ENCODE data around the gene SEMA6A. TPM values are rescaled to one million over a fixed set of nuclear protein-coding genes. Genes with fewer than 3 reads are reported as not detected.

Gene SEMA6A
- total and polyA plus RNA-seq, 10 donors = 0.88 to 78.6 (median 30.4) TPM

DNA sequence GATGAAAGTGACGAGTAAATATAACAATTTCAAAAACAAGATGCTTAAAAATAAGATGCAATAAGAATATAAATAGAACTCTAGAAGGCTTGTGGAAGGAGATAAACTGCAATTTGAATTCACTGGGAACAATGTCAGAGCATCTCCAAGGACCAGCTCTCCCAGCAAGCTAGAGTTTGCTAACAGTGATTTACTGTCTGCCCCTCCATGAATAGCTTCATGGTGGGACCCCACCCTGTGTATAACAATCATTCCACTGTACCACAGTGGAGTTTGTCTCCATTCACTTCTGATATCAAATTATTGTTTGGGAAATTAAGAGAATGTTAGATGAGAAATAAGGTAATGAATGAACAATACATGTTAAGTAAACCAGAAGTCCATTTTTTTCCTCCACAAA, 7.3 kb upstream of the SEMA6A start:
- Histone ChIP-seq H3K27me3 (replicated peaks in 1 of 7) (peaks cover 0 to 29% (median 0%) of the 10 kb centered on the region in 7 donors), H3K4me1 (peaks cover 0 to 4% (median 0%) of the 10 kb centered on the region in 6 donors), H3K4me3 (no peak overlapping the region), H3K27ac (no peak overlapping the region), H3K9me3 (no peaks in the 10 kb centered on the region), H3K36me3 (no peaks in the 10 kb centered on the region)
- TF ChIP-seq POLR2A (IDR thresholded peaks at IDR 0.05) = no peak
- TF ChIP-seq, protein P1, sequence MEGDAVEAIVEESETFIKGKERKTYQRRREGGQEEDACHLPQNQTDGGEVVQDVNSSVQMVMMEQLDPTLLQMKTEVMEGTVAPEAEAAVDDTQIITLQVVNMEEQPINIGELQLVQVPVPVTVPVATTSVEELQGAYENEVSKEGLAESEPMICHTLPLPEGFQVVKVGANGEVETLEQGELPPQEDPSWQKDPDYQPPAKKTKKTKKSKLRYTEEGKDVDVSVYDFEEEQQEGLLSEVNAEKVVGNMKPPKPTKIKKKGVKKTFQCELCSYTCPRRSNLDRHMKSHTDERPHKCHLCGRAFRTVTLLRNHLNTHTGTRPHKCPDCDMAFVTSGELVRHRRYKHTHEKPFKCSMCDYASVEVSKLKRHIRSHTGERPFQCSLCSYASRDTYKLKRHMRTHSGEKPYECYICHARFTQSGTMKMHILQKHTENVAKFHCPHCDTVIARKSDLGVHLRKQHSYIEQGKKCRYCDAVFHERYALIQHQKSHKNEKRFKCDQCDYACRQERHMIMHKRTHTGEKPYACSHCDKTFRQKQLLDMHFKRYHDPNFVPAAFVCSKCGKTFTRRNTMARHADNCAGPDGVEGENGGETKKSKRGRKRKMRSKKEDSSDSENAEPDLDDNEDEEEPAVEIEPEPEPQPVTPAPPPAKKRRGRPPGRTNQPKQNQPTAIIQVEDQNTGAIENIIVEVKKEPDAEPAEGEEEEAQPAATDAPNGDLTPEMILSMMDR (IDR thresholded peaks at IDR 0.05 in 8 of 11, conservative IDR thresholded peaks at IDR 0.05 in 3 of 11) = no peak
- DNase-seq = no peak
- 32 to 83% (median 82%) methylated on average over 1 of the region's 1 CpG for WGBS, 5 donors
- intact Hi-C loops (cut with DNase I; ENCODE audit: low total_unique reads) = loop anchor here (10.0 kb wide), 1 partner anchor 373 kb away; no protein-coding TSS in a partner anchor

DNA sequence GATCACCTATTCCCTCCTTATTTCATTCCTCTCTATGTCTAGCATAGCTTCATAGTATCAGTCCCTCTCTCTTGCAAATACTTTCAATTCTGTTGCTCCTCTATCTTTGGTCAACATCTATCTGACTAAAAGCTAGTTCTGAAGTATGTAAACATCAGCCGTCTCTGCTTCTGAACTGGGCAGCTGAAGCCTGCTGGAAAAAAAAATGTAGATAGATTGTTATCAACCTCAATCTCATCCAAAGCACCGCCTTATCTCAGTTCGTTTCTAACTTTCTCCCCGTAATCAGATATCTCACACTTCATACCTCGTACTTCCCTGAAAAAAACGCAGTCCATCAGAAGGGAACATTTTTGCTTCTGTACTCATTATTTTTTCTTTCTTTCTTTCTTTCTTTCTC, 4.5 kb upstream of the SEMA6A start:
- no peaks in the 10 kb centered on the region for H3K36me3 ChIP-seq
- TF ChIP-seq, protein P1 (IDR thresholded peaks at IDR 0.05 in 8 of 11, conservative IDR thresholded peaks at IDR 0.05 in 3 of 11) = no peak
- TF ChIP-seq POLR2A (IDR thresholded peaks at IDR 0.05) = no peak
- no peak for TF ChIP-seq POLR2AphosphoS5 (IDR thresholded peaks at IDR 0.05)
- H3K9me3 ChIP-seq = no peaks in the 10 kb centered on the region
- H3K27ac ChIP-seq = no peak overlapping the region
- intact Hi-C loops (cut with DNase I; ENCODE audit: low total_unique reads) = no loop called here
- WGBS, 5 donors = 78 to 89% (median 80%) methylated on average over 6 of the region's 6 CpGs
- H3K4me3 ChIP-seq = no peak overlapping the region
- H3K4me1 ChIP-seq = peaks cover 11 to 31% (median 25%) of the 10 kb centered on the region in 6 donors
- no peak for DNase-seq
- peaks cover 0 to 47% (median 18%) of the 10 kb centered on the region in 7 donors for H3K27me3 ChIP-seq (replicated peaks in 1 of 7)

DNA sequence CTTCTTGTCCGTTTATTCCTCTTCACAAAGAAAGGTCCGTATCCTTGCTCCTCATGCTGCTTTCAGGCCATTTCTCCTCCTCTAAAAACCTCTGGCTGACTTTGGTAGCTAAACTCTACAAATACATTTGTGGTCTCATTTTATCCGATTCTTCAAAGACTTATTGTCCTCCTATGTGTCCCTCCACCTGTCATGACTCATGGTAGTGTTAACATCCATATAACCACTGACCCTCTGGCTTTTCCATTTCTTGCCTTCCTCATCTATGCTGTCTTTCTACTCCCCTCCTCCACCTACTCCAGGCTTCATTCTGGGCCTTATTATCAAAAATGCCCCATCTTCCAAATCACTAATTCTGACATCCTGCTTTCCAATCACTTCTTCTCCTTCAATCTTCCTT, 4.1 kb upstream of the SEMA6A start:
- Histone ChIP-seq H3K36me3 (no peaks in the 10 kb centered on the region), H3K4me3 (no peak overlapping the region), H3K27me3 (replicated peaks in 1 of 7) (peaks cover 0 to 51% (median 23%) of the 10 kb centered on the region in 7 donors), H3K9me3 (no peaks in the 10 kb centered on the region), H3K27ac (no peak overlapping the region), H3K4me1 (peaks cover 11 to 36% (median 29%) of the 10 kb centered on the region in 6 donors)
- intact Hi-C loops (cut with DNase I; ENCODE audit: low total_unique reads) = no loop called here
- WGBS, 5 donors = 90 to 97% (median 97%) methylated on average over 3 of the region's 3 CpGs
- TF ChIP-seq POLR2AphosphoS5 (IDR thresholded peaks at IDR 0.05) (no peak), POLR2A (IDR thresholded peaks at IDR 0.05) (no peak)
- TF ChIP-seq, protein P1 (IDR thresholded peaks at IDR 0.05 in 8 of 11, conservative IDR thresholded peaks at IDR 0.05 in 3 of 11) = no peak
- no peak for DNase-seq

DNA sequence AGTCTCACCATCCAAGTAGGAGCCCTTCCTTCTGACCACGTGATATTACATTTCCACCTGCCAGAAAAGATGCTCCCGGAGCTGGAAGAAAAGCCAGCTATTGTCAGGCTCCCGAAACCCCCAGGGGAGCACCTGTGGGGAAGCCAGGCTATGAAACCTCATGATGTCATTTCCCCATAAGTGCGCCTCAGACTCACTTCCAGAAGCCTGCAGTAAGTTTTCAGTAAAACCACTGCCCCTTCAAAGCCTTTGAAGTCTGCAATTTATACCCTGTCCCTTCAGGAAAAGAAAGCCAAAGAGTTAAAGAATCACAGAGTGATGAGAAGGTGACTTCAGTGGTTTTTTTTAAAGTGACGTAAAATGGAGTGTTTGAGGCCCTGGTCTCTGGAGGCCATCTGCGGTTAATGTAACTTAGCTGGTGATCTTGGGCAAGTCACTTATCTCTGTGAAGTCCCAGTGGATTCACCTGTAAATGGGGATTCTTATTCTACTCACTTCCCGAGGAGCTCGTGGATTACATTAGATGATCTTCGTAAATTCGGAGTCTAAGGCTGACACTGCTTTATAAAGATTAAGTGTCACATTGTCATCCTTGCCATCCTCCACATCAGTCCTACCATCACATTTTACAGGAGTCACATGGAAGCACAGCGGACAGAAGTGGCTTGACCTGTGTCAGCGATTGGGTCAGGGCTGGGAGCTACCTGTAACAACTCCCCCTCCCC, 2.6 kb upstream of the SEMA6A start:
- no peak for DNase-seq
- TF ChIP-seq POLR2A (IDR thresholded peaks at IDR 0.05) (no peak), POLR2AphosphoS5 (IDR thresholded peaks at IDR 0.05) (no peak)
- TF ChIP-seq, protein P1 (IDR thresholded peaks at IDR 0.05 in 8 of 11, conservative IDR thresholded peaks at IDR 0.05 in 3 of 11) = no peak
- WGBS, 5 donors = 64 to 72% (median 66%) methylated on average over 12 of the region's 12 CpGs
- Histone ChIP-seq H3K36me3 (no peaks in the 10 kb centered on the region), H3K27ac (no peak overlapping the region), H3K9me3 (no peaks in the 10 kb centered on the region), H3K4me3 (no peak overlapping the region), H3K4me1 (peaks cover 16 to 50% (median 44%) of the 10 kb centered on the region in 6 donors), H3K27me3 (replicated peaks in 1 of 7) (peaks cover 3 to 66% (median 38%) of the 10 kb centered on the region in 7 donors)
- intact Hi-C loops (cut with DNase I; ENCODE audit: low total_unique reads) = no loop called here
